ENCODE data around the gene TOP2A. TPM values are rescaled to one million over a fixed set of nuclear protein-coding genes. Genes with fewer than 3 reads are reported as not detected.

Gene TOP2A, protein sequence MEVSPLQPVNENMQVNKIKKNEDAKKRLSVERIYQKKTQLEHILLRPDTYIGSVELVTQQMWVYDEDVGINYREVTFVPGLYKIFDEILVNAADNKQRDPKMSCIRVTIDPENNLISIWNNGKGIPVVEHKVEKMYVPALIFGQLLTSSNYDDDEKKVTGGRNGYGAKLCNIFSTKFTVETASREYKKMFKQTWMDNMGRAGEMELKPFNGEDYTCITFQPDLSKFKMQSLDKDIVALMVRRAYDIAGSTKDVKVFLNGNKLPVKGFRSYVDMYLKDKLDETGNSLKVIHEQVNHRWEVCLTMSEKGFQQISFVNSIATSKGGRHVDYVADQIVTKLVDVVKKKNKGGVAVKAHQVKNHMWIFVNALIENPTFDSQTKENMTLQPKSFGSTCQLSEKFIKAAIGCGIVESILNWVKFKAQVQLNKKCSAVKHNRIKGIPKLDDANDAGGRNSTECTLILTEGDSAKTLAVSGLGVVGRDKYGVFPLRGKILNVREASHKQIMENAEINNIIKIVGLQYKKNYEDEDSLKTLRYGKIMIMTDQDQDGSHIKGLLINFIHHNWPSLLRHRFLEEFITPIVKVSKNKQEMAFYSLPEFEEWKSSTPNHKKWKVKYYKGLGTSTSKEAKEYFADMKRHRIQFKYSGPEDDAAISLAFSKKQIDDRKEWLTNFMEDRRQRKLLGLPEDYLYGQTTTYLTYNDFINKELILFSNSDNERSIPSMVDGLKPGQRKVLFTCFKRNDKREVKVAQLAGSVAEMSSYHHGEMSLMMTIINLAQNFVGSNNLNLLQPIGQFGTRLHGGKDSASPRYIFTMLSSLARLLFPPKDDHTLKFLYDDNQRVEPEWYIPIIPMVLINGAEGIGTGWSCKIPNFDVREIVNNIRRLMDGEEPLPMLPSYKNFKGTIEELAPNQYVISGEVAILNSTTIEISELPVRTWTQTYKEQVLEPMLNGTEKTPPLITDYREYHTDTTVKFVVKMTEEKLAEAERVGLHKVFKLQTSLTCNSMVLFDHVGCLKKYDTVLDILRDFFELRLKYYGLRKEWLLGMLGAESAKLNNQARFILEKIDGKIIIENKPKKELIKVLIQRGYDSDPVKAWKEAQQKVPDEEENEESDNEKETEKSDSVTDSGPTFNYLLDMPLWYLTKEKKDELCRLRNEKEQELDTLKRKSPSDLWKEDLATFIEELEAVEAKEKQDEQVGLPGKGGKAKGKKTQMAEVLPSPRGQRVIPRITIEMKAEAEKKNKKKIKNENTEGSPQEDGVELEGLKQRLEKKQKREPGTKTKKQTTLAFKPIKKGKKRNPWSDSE (N-terminal part only)
- 89.5 and 102 TPM in 2 replicates for total RNA-seq

DNA sequence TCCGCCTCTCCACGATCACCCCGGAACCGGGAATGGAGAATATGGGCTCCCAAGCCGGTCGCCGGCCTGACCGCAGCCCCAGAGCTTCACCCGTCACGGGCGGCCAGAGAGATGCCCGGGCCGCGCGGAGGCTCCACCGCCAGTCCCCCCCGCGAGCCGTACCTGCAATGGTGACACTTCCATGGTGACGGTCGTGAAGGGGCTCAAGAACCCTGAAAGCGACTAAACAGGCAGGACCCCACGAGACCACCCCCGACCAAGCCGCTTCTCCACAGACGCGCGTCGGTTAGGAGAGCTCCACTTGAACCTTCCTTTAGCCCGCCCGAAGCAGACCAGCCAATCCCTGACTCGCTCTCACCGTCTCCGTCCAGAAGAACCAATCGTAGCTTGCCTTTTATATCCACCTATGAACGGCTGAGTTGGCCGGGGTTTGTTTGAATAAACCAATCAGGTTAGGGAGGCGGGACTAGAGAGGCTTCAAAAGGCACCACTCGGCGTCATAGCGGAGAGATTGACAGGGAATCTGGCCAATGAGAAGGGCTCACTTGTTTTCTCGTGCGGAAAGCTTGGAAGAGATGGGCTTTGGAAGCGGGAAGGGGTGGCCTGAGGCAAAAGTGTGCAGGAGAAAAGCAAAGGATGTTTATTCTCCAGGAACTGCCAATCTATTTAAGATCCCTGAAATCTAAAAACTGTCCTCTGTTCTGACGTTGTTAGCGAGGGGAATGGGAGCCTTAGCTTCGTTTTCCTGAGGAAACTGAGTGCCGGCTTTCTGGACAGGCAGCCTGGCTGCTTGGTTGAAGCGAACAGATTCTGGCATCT lies at the start of gene TOP2A:
Gene TOP2A, minus strand, starts transcription at position 288 of the 819 bp plus-strand sequence. Its CDS starts 105 bp downstream, at position 183.

DNA sequence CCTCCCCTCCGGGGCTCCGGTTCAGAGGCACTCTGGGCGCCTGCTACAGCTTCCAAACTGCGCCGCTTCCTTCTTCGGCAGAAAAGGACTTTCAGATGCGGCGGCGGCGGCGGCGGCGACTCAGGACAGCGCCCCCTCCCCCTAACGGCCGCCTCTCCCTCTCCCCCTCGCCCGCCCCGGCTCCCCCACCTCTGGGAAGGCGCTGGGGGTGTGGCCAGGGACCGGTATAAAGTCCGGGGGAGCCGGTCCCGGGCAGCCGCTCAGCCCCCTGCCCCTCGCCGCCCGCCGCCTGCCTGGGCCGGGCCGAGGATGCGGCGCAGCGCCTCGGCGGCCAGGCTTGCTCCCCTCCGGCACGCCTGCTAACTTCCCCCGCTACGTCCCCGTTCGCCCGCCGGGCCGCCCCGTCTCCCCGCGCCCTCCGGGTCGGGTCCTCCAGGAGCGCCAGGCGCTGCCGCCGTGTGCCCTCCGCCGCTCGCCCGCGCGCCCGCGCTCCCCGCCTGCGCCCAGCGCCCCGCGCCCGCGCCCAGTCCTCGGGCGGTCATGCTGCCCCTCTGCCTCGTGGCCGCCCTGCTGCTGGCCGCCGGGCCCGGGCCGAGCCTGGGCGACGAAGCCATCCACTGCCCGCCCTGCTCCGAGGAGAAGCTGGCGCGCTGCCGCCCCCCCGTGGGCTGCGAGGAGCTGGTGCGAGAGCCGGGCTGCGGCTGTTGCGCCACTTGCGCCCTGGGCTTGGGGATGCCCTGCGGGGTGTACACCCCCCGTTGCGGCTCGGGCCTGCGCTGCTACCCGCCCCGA lies 25.7 kb upstream of the TOP2A start, which contains the start of gene IGFBP4:
Gene IGFBP4, plus strand, starts transcription at position 255 of the 792 bp plus-strand sequence. Its CDS starts 286 bp downstream, at position 541.

DNA sequence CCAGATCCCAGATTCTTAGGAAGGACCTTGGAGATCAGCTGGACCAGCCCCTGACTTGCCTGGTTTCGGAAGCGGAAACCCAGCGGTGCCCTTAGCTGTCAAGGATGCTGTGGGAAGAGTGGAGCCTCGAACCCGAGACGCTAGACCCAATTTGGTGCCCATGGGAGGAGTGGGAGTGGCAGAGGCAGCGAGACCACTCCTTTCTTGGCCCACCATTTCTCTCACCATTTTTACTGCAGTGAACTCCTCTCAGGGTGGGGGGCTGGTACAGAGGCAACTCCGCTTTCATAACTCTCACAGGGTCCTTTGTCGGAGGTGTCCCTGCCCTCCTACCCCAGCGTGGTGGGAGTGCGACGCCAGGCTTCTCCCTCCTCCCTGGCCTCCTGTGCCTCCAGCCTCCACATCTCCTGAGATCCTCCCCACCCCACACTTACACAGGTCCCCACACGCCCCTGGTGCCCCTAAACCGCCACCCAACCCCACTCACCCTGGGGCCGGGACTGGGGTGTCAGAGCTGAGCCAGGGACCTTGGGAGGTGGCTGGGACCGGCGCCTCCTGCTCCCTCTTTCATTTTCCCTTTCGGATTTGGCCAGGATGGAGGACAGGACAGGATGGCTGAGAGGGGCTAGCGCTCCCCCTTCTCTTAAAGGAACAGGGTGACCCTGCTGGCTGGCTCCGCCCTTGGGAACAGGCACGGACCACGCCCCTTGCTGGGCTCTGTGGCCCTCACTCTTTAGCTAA lies 53.4 kb downstream of the TOP2A start, which contains the start of gene GJD3:
Gene GJD3, minus strand, starts transcription at position 617 of the 741 bp plus-strand sequence. CDS start 922 bp downstream, outside the sequence.

Other genes with a start within 250 kb of the TOP2A start
- 2.6 and 4.9 TPM in 2 replicates for gene RAPGEFL1, start 240.4 kb downstream of the TOP2A start, total RNA-seq
- 9.1 and 11.1 TPM in 2 replicates for gene WIPF2, start 198.6 kb downstream of the TOP2A start, total RNA-seq
- 6.2 and 26.8 TPM in 2 replicates for gene CDC6, start 130.0 kb downstream of the TOP2A start, total RNA-seq
- gene RARA, start 108.7 kb downstream of the TOP2A start, total RNA-seq = 22.0 and 38.6 TPM in 2 replicates
- 3.4 and 3.7 TPM in 2 replicates for gene GJD3, start 53.2 kb downstream of the TOP2A start, total RNA-seq
- gene IGFBP4, start 25.6 kb upstream of the TOP2A start, total RNA-seq = 126 and 1,753 TPM in 2 replicates
- 1.7 and 7.9 TPM in 2 replicates for gene TNS4, start 83.7 kb upstream of the TOP2A start, total RNA-seq
- gene CCR7, start 147.6 kb upstream of the TOP2A start, total RNA-seq = 0.72 TPM in 1 of 2 replicates, not detected in the other
- gene SMARCE1, start 229.9 kb upstream of the TOP2A start, total RNA-seq = 64.8 and 120 TPM in 2 replicates
- gene KRT222, start 247.3 kb upstream of the TOP2A start, total RNA-seq = under 0.01 TPM in 1 of 2 replicates, not detected in the other